ENCODE results near the gene MCC.

- TF ChIP-seq, protein P1, sequence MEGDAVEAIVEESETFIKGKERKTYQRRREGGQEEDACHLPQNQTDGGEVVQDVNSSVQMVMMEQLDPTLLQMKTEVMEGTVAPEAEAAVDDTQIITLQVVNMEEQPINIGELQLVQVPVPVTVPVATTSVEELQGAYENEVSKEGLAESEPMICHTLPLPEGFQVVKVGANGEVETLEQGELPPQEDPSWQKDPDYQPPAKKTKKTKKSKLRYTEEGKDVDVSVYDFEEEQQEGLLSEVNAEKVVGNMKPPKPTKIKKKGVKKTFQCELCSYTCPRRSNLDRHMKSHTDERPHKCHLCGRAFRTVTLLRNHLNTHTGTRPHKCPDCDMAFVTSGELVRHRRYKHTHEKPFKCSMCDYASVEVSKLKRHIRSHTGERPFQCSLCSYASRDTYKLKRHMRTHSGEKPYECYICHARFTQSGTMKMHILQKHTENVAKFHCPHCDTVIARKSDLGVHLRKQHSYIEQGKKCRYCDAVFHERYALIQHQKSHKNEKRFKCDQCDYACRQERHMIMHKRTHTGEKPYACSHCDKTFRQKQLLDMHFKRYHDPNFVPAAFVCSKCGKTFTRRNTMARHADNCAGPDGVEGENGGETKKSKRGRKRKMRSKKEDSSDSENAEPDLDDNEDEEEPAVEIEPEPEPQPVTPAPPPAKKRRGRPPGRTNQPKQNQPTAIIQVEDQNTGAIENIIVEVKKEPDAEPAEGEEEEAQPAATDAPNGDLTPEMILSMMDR (optimal IDR thresholded peaks at IDR 0.05 in 1 of 3, IDR thresholded peaks at IDR 0.05 in 1 of 3, conservative IDR thresholded peaks at IDR 0.05 in 1 of 3; ENCODE audit: extremely low read depth in 1 of 3, insufficient read depth in 2 of 3, low read length in 3 of 3): no peak
- TF ChIP-seq EZH2 (IDR thresholded peaks at IDR 0.05; ENCODE audit: low read length): no peak
These were observed 402.3 kb downstream of the MCC start for GRCh38 chr5:113085880-113086409.
